CD4-positive, alpha-beta T cell treated with Interleukin-6 at 100 ng/mL for 8 hours (primary cell): ENCODE results near the gene TLX3.
"Not testable (repeated sequence)": the region's sequence is repeated elsewhere in the genome, so short reads cannot be mapped to it uniquely, and the experiment has no call there.

Experiments
- DNase-seq: peaks from one replicate; pipeline ENCODE4 v3.0.0-alpha.2; 2020; ENCODE audit warnings: mixed read lengths, low spot score

The TLX3 gene

DNA sequence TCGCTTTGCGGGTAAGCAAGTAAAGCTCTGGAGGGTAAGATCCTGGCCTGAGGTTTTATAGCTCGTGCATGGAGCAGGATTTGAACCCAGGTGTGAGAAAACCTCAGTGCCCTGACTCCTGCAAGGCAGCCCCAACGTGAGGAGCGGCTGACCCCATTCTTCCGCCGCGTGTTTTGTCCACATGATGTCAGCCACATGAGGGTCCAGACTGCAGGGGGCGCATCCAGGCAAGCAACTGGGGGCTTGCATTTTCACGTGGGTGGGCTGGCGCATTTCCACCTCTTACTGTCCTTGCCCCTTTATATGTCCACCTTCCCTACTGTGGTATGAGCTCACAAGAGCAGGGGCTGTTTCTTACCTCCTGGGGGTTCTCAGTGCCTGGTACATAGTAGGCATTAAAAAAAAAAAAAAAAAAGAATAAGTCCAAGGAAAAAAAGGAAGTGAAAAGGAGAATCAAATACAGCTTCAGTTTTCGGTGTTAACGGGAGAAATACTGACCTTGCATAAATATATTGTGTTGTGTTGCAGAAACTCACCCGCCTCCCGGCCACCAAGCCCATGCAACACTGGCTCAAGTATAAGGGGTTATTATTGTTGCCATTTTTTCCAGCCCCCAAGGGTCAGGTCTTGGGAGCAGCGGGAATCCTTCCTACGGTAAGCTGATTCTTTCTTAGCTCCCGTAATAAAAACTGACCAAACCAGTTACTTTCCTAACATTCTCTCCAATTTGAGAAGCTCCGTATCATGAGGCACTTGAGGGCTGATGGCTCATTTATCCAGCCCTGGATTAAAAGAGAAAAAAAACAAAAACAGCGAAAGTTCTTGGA is 15.0 kb downstream of the TLX3 start:
- no peak for DNase-seq

DNA sequence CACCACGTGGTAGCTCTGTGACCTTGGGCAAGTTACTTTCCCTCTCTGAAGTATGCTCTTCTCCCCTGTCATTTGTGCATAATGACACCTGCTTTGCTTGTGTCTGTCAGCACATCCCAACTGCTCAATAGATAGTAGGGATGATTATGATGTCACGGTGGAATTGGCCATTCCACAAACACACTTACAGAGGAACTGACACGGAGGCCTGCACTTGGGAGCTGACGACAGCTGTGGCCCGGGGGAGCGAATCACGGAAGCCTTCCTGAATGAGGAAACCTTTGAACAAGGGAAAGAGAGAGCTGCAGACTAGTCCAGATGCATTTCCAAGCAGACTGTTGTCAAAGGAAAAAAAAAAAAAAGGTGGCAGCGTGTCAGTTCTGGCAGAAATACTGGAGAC is 21.0 kb downstream of the TLX3 start:
- no peak for DNase-seq

DNA sequence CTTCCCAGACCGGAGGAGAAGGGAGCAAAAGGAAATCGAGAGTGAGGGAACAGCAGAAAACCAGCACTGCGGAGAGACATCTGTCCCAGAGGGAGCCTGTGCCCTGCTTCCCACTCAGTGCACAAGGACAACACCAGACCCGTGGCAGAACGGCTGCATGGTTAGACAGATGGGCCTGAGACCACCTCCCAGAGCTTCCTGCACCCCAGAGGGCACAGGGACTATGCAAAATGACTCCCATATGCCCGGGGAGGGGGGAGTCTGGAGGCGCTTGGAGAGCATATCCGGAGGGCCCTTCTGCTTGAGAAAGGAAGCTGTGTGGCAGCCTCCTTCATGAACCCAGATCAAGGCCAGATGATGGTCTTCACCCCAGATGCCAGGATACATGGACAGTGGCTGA is 26.6 kb downstream of the TLX3 start:
- no peak for DNase-seq

DNA sequence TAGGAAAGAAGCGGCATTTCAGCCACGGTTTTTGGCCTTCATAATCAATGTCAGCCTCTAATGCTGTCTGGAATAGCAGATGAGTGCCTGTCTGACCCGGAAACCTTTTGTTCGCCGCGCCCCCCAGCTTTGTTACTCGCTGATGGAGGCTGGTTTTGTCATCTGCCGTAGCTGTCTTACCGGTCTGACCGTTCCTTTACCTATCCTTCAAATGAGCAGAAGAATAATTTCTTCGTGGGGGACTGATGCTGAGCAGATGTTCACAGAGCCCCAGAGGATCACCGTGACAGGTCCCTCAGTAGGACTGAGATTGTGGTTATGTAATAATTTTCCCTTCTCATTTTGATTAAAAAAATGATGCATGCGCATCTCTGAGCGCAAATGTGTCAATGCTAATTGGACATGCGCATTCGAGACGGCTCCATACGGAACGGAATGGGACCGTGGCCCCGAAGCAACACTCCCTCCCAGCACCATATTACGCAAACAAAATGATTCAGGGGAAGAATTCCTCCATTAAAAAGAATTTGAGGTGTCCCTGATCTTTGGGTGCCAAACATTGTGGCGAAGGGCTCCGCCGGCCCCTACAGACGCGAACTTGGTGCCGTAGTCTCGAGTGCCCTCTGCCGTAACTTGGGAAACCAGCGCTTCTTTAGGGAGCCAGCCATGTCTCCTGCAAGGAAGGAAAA is 27.6 kb downstream of the TLX3 start:
- no peak for DNase-seq

DNA sequence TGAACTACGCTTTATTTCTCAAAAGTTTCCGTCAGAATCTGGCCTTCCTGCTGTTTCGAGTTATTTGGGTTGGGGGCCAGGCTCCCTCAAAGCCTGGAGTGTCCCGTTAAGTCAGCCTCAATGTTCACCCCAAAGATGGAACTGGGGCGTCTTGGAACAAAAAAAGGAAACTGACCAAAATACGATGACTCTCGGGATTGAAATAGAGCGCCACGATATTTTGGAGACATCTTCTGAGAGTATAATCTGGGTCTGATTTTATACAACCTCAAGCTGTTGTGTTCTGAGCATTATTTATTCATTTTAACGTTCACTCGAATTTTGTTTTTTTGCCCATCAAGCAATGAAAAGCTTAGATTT is 28.1 kb downstream of the TLX3 start:
- DNase-seq, result no peak

DNA sequence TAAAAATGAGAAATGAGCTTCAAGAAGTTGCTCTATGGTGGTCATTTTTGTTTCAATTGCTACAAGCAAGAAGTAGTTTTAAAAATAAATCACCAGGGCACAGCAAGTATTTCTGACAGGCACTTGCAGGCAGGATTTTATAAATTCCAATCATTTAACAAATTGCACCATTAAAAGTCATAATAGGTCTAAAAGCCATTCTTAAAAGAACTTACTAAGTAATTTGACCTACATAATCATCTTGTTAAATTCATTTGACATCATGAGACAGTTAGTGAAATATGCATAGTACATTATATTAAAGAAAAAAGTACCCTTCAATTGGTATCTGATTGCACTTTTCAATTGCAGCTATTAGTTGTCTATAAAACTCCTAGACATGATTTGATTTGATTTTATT is 31.0 kb downstream of the TLX3 start:
- no peak for DNase-seq

DNA sequence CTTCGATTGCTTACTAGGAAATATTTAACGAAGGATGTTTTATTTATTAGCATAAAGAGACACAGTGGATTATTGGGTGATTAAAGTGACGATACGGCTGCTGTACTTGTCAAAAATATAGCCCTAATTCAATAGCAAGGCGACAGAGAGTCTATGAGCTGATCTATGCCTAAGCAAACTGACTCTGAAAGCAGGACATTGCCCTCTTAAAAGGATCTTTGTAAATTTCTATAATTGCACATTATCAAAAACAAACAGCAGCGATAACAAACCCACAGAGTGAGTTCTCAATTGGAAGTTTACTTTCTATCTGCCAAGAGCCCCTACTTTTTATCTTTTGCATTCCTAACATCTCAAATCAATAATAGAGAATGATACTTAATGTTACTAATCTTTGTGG is 31.4 kb downstream of the TLX3 start:
- DNase-seq, result no peak

DNA sequence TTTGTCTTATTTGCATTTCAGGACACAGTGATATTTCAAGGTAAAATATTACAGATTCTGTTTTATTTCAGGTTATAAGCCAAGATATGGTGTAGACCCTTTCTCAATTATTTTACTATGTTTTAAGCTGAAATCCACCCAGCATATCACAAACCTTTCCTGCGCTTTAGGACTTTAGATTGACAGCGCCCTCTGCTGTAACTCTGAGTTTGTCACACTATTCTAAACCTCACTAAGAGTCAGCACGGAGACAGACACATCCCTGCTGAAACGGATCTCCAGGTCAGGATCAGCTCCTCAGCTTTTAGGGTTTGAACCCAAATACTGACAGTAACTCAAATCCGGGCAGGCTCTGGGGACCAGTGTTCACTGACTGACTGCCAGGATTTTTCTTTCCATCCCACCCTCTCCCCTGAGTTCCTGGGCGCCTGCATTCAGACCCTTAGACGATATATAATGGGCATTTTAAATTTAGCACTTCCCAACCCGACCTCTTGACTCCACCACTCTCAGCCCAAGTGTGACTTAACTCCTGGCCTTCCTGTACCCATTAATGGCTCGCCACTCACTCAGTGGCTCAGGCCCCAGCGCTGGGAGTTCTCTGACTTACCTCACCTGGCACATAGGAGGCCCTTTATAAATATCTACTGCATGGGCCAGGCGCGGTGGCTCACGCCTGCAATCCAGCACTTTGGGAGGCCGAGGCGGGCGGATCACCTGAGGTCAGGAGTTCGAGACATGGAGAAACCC is 33.5 kb downstream of the TLX3 start:
- no peak for DNase-seq

DNA sequence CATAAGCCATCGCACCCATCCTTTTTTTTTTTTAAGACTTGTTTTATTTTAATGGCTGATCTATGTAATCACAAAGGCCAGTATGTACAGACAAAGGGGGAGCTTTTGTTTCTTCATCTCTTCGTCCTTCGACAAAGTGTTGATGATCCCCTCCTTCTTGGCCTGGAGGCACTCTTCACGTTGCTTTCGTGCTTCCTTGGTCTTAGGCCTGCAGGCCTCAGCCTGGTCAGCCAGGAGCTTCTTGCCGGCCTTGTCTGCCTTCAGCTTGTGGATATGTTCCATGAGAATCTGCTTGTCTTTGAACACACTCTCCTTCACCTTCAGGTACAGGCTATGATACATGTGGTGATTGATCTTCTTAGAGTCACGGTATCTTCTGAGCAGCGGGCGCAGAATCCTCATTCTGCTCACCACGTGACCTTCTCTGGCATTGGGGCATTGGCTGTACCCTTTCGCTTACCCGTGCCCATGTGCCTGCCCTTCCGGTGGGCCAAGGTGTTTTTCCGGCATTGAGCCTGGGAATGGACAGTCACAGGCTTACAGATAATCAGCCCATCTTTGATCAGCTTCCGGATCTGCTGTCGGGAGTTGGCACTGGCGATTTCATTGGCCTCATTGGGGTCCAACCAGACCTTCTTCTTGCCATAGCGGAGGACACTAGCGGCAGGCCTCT is 36.0 kb downstream of the TLX3 start:
- DNase-seq, result no peak

DNA sequence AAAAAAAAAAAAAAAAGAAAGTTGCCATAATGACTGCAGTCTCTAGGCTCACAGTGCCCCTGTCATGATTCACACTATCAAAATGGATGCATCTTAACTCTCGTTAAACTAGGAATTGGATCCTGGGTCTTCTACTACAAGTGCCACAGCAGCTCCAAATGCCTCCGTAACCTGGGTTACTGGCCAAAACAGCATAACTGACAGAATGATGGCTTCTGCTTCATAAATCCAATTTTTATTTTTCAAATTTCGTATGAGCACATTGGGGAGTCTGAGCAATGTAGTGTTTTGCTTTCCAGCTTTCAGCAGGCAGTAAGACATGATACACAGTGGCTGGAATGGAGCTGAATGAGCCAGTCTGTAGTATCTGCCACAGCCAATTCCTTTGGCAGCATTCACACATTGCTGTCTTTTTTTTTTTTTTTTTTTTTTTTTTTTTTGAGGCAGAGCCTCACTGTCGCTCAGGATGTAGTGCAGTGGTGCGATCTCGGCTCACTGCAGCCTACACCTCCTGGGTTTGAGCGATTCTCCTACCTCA is 42.6 kb downstream of the TLX3 start:
- no peak for DNase-seq

DNA sequence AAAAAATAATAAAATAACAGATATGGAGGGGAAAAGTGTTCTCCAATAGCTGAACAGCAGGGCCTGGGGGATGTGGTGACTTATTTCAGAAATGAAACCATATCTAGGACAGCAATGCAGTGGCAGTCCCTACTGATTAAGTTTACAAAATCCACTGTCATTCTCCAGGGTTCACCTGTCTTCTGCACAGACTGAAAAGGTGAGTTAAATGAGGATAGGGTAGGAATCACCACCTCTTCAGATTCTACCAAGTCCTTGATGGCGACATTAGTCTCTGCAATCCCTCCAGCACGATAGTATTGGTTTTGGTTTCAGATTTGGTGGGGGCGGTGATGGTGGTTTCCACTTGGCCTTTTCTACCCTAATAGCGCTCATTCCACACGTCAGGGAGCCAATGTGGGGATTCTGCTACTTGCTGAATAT is 46.3 kb downstream of the TLX3 start:
- DNase-seq, result no peak

DNA sequence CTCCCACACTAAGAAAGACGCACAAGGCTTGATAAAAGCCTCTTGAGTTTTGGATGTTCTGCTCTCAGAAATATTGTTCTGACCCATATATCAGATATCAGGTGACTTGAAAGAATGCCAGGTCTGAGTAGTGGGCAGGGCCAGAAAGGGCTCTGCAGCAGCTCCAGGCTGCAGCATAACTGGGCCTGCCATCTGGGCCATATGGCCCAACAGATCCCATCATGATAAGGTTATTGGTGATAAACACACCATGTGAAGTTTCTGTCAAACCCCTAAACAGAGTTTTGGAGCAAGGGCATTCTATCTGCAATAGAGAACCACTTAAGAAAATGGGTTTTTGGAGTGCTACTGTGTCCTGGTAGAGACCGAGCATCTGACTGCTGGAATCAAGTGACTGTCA is 48.8 kb downstream of the TLX3 start:
- no peak for DNase-seq

DNA sequence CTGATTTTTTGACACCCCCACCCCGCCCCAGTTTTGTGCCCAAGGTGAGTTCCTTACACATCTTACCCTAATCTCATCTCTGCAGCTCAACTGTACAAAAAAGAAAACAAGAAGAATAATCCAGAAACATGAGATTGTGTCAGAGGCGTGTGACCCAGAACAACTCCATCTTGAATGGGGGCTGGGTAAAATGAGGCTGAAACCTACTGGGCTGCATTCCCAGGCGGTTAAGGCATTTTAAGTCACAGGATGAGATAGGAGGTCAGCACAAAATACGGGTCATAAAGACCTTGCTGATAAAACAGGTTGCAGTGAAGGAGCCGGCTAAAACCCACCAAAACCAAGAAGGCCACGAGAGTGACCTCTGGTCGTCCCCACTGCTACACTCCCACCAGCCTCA is 52.1 kb downstream of the TLX3 start:
- DNase-seq, result not testable (repeated sequence)
